ENCODE data around the gene ADAM19.

- TF ChIP-seq CTCF (IDR thresholded peaks at IDR 0.05; ENCODE audit: borderline replicate concordance, extremely low read depth, low read length, poor library complexity, severe bottlenecking), result peak; percentile 71
- TF ChIP-seq EZH2 (IDR thresholded peaks at IDR 0.05; ENCODE audit: borderline replicate concordance, low read depth, low read length, severe bottlenecking), result no peak
Observed at GRCh38 chr5:157431544-157432200, 143.9 kb downstream of the ADAM19 start.

Data from DND-41 (cell line).